Kidney (tissue), 14 donors: Measurements from ENCODE around the gene EGF. TPM values are rescaled to one million over a fixed set of nuclear protein-coding genes. Genes with fewer than 3 reads are reported as not detected.

ENCODE experiments used
- DNase-seq, 5 donors: peaks; one replicate each; pipeline ENCODE4 v3.0.0-alpha.2; 2013 to 2020
- FAIRE-seq: peaks from 2 replicates; lab custom pipeline; 2012; peaks lifted over from hg19 to GRCh38; lab: Jason Lieb, UNC
- H3K27ac ChIP-seq, 2 donors: one replicate each; pipeline ENCODE4 v1.7.0; 2013; ENCODE audit warnings: low read depth in 2 of 2, low read length in 2 of 2, inconsistent platforms in 1 of 2
- H3K27me3 ChIP-seq: one replicate; pipeline ENCODE4 v1.7.1; 2013; ENCODE audit warnings: low read length, inconsistent platforms; ENCODE audit not compliant: control insufficient read depth, insufficient read depth
- H3K36me3 ChIP-seq, 3 donors: one replicate each; pipeline versions ENCODE4 v1.7.0 to v1.7.1; 2013; ENCODE audit warnings: low read length in 3 of 3, control low read depth in 1 of 3, inconsistent platforms in 1 of 3; ENCODE audit not compliant: insufficient read depth in 3 of 3, control insufficient read depth in 2 of 3
- H3K4me1 ChIP-seq, 3 donors: one replicate each; pipeline versions ENCODE4 v1.7.0 to v1.7.1; 2013; ENCODE audit warnings: low read length in 3 of 3, inconsistent platforms in 1 of 3, low read depth in 1 of 3; ENCODE audit not compliant: control insufficient read depth in 2 of 3, insufficient read depth in 2 of 3
- H3K4me3 ChIP-seq, 3 donors: one replicate each; pipeline versions ENCODE4 v1.7.0 to v1.8.1; 2013; ENCODE audit warnings: low read length in 3 of 3, control low read depth in 1 of 3, inconsistent platforms in 1 of 3
- H3K9ac ChIP-seq, 3 donors: one replicate each; pipeline versions ENCODE4 v1.7.0 to v1.7.1; 2013; ENCODE audit warnings: low read length in 3 of 3, control low read depth in 1 of 3, inconsistent platforms in 1 of 3
- H3K9me3 ChIP-seq, 3 donors: one replicate each; pipeline versions ENCODE4 v1.7.0 to v1.7.1; 2013; ENCODE audit warnings: low read length in 3 of 3, control low read depth in 1 of 3, inconsistent platforms in 1 of 3; ENCODE audit not compliant: control insufficient read depth in 2 of 3, insufficient read depth in 1 of 3
- CTCF ChIP-seq: IDR thresholded peaks from 3 replicates; pipeline ENCODE4 v1.5.1; 2012; ENCODE audit warnings: mild to moderate bottlenecking, moderate library complexity, borderline replicate concordance; ENCODE audit not compliant: insufficient read depth; ENCODE audit errors: extremely low read depth
- intact Hi-C: fragments of 100-400 bp; cut with DNase I; formaldehyde crosslinking; loops from one replicate; pipeline ENCODE4 v1.11.1; 2022
- polyA plus RNA-seq: library from polyadenylated mRNA; stranded (reverse); fragments of 350-450 nt; fragmentation: Illumina TruSeq; extraction: RNeasy Lipid Tissue Mini Kit (QIAGEN cat#74804); gene quantifications from one replicate; pipeline ENCODE4 v1.2.3, GENCODE V29; 2014; ENCODE audit warnings: low read depth, low replicate concordance; ENCODE audit not compliant: insufficient read depth
- total RNA-seq: library from RNA; stranded (reverse); fragmentation: NEBNext Ultra II Directional; extraction: Animal tissue kit (Norgen Biotek cat#: 25700); gene quantifications from one replicate; pipeline ENCODE4 v1.2.1, GENCODE V29; 2021
- donor health status: control.
- donor health status: control.
- donor health status: control.
- donor health status: control.
- donor health status: control.
- donor health status: DM: yes; HTN: yes; CAD: no.
- donor health status: Normal renal cell carcinoma (clear cell type).

Gene EGF
- total and polyA plus RNA-seq, 2 donors from 2014 or later = 3.3 to 72.8 TPM

GRCh38 chr4:110022457-110022856 lies 109.8 kb downstream of the EGF start:
- intact Hi-C loops = no loop called here
- FAIRE-seq (no peak), DNase-seq (no peak)
- H3K27ac ChIP-seq = no peak overlapping the region
- no peak for TF ChIP-seq CTCF
- no peaks in the 10 kb centered on the region for H3K9me3 ChIP-seq
- no peaks in the 10 kb centered on the region for H3K4me1 ChIP-seq
- no peaks in the 10 kb centered on the region for H3K27me3 ChIP-seq
- H3K4me3 ChIP-seq = no peak overlapping the region
- no peaks in the 10 kb centered on the region for H3K36me3 ChIP-seq
- H3K9ac ChIP-seq = no peak overlapping the region

- Histone ChIP-seq H3K9ac (no peak overlapping the region), H3K4me1 (no peaks in the 10 kb centered on the region), H3K36me3 (no peaks in the 10 kb centered on the region), H3K27me3 (no peaks in the 10 kb centered on the region), H3K4me3 (no peak overlapping the region), H3K27ac (no peak overlapping the region), H3K9me3 (no peaks in the 10 kb centered on the region)
- peak in 1 of 5 donors; percentile 44 for DNase-seq
- no peak for FAIRE-seq
- intact Hi-C loops = no loop called here
- no peak for TF ChIP-seq CTCF
Observed at GRCh38 chr4:110025056-110025455, 112.4 kb downstream of the EGF start.

GRCh38 chr4:110025718-110026117 lies 113.0 kb downstream of the EGF start:
- intact Hi-C loops = no loop called here
- no peak overlapping the region for H3K4me3 ChIP-seq
- DNase-seq = peak in 1 of 5 donors; percentile 53

More at GRCh38 chr4:110025718-110026117, 113.0 kb downstream of the EGF start:
- Histone ChIP-seq H3K9me3 (no peaks in the 10 kb centered on the region), H3K4me1 (no peaks in the 10 kb centered on the region), H3K36me3 (no peaks in the 10 kb centered on the region), H3K9ac (no peak overlapping the region), H3K27me3 (no peaks in the 10 kb centered on the region), H3K27ac (no peak overlapping the region)
- FAIRE-seq = peak; percentile 65
- TF ChIP-seq CTCF = no peak
